HEK293 (cell line): ENCODE results near the gene UCK1.

Experiments
- CTCF ChIP-seq: fragments of 450-650 bp; formaldehyde crosslinking; IDR thresholded peaks from 2 replicates; pipeline ENCODE4 v1.5.1; 2016; ENCODE audit warnings: missing biosample characterization, missing genetic modification characterization
- REPIN1 ChIP-seq: fragments of 450-650 bp; formaldehyde crosslinking; IDR thresholded peaks from 2 replicates; pipeline ENCODE4 v1.5.1; 2017; ENCODE audit warnings: missing biosample characterization, missing genetic modification characterization, low read depth
- ZNF513 ChIP-seq: fragments of 450-650 bp; IDR thresholded peaks from 2 replicates; pipeline ENCODE4 v1.5.1; 2018; ENCODE audit warnings: missing biosample characterization, missing genetic modification characterization
- TF ChIP-seq, protein P1 (sequence below): fragments of 450-650 bp; formaldehyde crosslinking; IDR thresholded peaks from 2 replicates; pipeline ENCODE4 v1.5.1; 2016; ENCODE audit warnings: missing biosample characterization, missing genetic modification characterization

DNA sequence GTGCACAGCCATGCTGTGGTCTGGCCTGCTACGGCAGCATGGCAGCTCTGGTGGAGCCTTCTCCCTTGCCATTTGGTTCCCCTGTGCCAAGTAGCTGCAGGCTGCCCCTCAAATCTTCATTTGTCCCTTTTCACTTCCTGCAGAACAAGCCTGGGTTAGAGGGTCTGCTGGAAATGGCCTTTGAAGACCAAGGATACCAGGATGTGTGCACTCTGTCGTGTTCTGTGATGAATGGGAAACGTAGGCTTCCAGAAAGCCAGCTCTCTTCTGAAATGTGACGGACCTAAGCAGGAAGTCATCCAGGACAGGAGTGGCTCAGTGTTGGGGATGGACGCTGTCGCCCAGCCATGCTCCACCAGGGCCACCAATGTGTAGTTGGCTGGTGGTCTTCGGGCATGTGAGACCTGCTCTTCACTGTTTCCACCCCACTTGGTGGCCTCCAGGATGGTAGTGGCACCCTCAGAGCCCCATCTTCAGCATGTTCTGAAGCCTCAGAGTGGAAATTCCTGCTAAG, 31.8 kb downstream of the UCK1 start:
- no peak for TF ChIP-seq CTCF (tag by site-specific recombination)
- TF ChIP-seq ZNF513 (tag by site-specific recombination) = no peak
- TF ChIP-seq REPIN1 (tag by site-specific recombination) = no peak
- TF ChIP-seq, protein P1, sequence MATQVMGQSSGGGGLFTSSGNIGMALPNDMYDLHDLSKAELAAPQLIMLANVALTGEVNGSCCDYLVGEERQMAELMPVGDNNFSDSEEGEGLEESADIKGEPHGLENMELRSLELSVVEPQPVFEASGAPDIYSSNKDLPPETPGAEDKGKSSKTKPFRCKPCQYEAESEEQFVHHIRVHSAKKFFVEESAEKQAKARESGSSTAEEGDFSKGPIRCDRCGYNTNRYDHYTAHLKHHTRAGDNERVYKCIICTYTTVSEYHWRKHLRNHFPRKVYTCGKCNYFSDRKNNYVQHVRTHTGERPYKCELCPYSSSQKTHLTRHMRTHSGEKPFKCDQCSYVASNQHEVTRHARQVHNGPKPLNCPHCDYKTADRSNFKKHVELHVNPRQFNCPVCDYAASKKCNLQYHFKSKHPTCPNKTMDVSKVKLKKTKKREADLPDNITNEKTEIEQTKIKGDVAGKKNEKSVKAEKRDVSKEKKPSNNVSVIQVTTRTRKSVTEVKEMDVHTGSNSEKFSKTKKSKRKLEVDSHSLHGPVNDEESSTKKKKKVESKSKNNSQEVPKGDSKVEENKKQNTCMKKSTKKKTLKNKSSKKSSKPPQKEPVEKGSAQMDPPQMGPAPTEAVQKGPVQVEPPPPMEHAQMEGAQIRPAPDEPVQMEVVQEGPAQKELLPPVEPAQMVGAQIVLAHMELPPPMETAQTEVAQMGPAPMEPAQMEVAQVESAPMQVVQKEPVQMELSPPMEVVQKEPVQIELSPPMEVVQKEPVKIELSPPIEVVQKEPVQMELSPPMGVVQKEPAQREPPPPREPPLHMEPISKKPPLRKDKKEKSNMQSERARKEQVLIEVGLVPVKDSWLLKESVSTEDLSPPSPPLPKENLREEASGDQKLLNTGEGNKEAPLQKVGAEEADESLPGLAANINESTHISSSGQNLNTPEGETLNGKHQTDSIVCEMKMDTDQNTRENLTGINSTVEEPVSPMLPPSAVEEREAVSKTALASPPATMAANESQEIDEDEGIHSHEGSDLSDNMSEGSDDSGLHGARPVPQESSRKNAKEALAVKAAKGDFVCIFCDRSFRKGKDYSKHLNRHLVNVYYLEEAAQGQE (tag by site-specific recombination) = no peak
